Stimulated activated CD8-positive, alpha-beta memory T cell treated with anti-CD3 and anti-CD28 coated beads, Interleukin-2, amount 100 ng/mL, for 48 hours (primary cell): ENCODE measurements around the gene SH3PXD2B.
"Not testable (repeated sequence)": the region's sequence is repeated elsewhere in the genome, so short reads cannot be mapped to it uniquely, and the experiment has no call there.

Experiments
- DNase-seq, 2 donors: peaks; one replicate each; pipeline ENCODE4 v3.0.0-alpha.2; 2020; ENCODE audit warnings: low read depth in 2 of 2

The SH3PXD2B gene

GRCh38 chr5:172336676-172337285 lies 117.5 kb downstream of the SH3PXD2B start:
- DNase-seq: no peak

- no peak for DNase-seq
Measured at GRCh38 chr5:172336264-172336663, 118.1 kb downstream of the SH3PXD2B start.

- DNase-seq: no peak
Measured at GRCh38 chr5:172335721-172336120, 118.6 kb downstream of the SH3PXD2B start.

GRCh38 chr5:172334641-172335040 lies 119.7 kb downstream of the SH3PXD2B start:
- DNase-seq: no peak

- DNase-seq: peak in 1 of 2 donors; percentile 8
Measured at GRCh38 chr5:172334196-172334595, 120.1 kb downstream of the SH3PXD2B start.

GRCh38 chr5:172326901-172327300 lies 127.4 kb downstream of the SH3PXD2B start:
- DNase-seq: not testable (repeated sequence)

GRCh38 chr5:172325452-172325851 lies 128.9 kb downstream of the SH3PXD2B start:
- DNase-seq: no peak

- no peak for DNase-seq
Measured at GRCh38 chr5:172322028-172322965, 132.0 kb downstream of the SH3PXD2B start.

- no peak for DNase-seq
Measured at GRCh38 chr5:172321593-172321992, 132.7 kb downstream of the SH3PXD2B start.

GRCh38 chr5:172319708-172320441 lies 134.4 kb downstream of the SH3PXD2B start:
- no peak for DNase-seq

GRCh38 chr5:172315587-172316493 lies 138.5 kb downstream of the SH3PXD2B start:
- no peak for DNase-seq

GRCh38 chr5:172313915-172314314 lies 140.4 kb downstream of the SH3PXD2B start:
- no peak for DNase-seq

GRCh38 chr5:172312286-172312685 lies 142.0 kb downstream of the SH3PXD2B start:
- DNase-seq: no peak

GRCh38 chr5:172311605-172312004 lies 142.7 kb downstream of the SH3PXD2B start:
- no peak for DNase-seq

- DNase-seq: no peak
Measured at GRCh38 chr5:172311026-172311425, 143.3 kb downstream of the SH3PXD2B start.

GRCh38 chr5:172305380-172305779 lies 148.9 kb downstream of the SH3PXD2B start:
- DNase-seq: no peak

- no peak for DNase-seq
Measured at GRCh38 chr5:172303572-172304335, 150.6 kb downstream of the SH3PXD2B start.

- no peak for DNase-seq
Measured at GRCh38 chr5:172303162-172303561, 151.2 kb downstream of the SH3PXD2B start.

GRCh38 chr5:172302047-172302710 lies 152.1 kb downstream of the SH3PXD2B start:
- DNase-seq: no peak

GRCh38 chr5:172299916-172300439 lies 154.3 kb downstream of the SH3PXD2B start:
- no peak for DNase-seq
